SU-DHL-6 (cell line): ENCODE data around the gene ANP32A.
A peak's percentile ranks its signal among the peaks of the same experiment; 100 is the strongest.

Experiments
- H2AFZ ChIP-seq: fragments of 200-600 bp; sonication (generic); 2 replicates; pipeline ENCODE4 v1.6.1; 2014; ENCODE audit warnings: low read depth, mild to moderate bottlenecking, moderate library complexity, mixed read lengths, antibody characterized with exemption, low read length; ENCODE audit not compliant: severe bottlenecking
- H3F3A ChIP-seq: fragments of 200-600 bp; shearing (Covaris generic); 2 replicates; pipeline ENCODE4 v1.6.0; 2016; ENCODE audit warnings: antibody characterized with exemption, mild to moderate bottlenecking; ENCODE audit not compliant: insufficient read depth
- H3K27ac ChIP-seq: fragments of 200-600 bp; sonication (generic); 2 replicates; pipeline ENCODE4 v1.5.1; 2016; ENCODE audit warnings: low read depth, mild to moderate bottlenecking, low read length, moderate library complexity, mixed read lengths
- H3K27me3 ChIP-seq: fragments of 200-600 bp; sonication (generic), shearing (Covaris generic); 2 replicates; pipeline ENCODE4 v1.6.0; 2014; ENCODE audit warnings: mild to moderate bottlenecking, low read length
- H3K36me3 ChIP-seq: fragments of 200-600 bp; sonication (generic); 2 replicates; pipeline ENCODE4 v1.6.1; 2014; ENCODE audit warnings: mild to moderate bottlenecking, low read length, mixed read lengths
- H3K4me2 ChIP-seq: fragments of 300-600, 200-600 bp; shearing (Covaris generic), sonication (generic); 2 replicates; pipeline ENCODE4 v1.6.0; 2014; ENCODE audit warnings: low read length, low read depth, mild to moderate bottlenecking; ENCODE audit not compliant: poor library complexity, severe bottlenecking
- H3K4me3 ChIP-seq: fragments of 200-600 bp; sonication (generic); 2 replicates; pipeline ENCODE4 v1.5.1; 2014; ENCODE audit warnings: antibody characterized with exemption, low read length, mild to moderate bottlenecking, mixed read lengths; ENCODE audit not compliant: insufficient read depth, poor library complexity, severe bottlenecking
- H3K79me2 ChIP-seq: fragments of 200-600 bp; sonication (generic); 2 replicates; pipeline ENCODE4 v1.6.1; 2014; ENCODE audit warnings: mild to moderate bottlenecking, low read length, moderate library complexity; ENCODE audit not compliant: insufficient read depth
- H3K9ac ChIP-seq: fragments of 200-600 bp; sonication (generic); 2 replicates; pipeline ENCODE4 v1.7.0; 2014; ENCODE audit warnings: mild to moderate bottlenecking, low read length
- H3K9me2 ChIP-seq: fragments of 200-600 bp; sonication (generic); replicated peaks from 2 replicates; pipeline ENCODE4 v1.6.1; 2014; ENCODE audit warnings: low read length; ENCODE audit not compliant: insufficient read depth
- H3K9me3 ChIP-seq: fragments of 200-600 bp; sonication (generic); 2 replicates; pipeline ENCODE4 v1.6.1; 2014; ENCODE audit warnings: low read length, mixed read lengths; ENCODE audit not compliant: insufficient read depth
- H4K20me1 ChIP-seq: fragments of 200-600 bp; sonication (generic); 2 replicates; pipeline ENCODE4 v1.6.1; 2014; ENCODE audit warnings: low read depth, mild to moderate bottlenecking, antibody characterized with exemption, low read length, moderate library complexity, mixed read lengths
- CTCF ChIP-seq: fragments of 200-600 bp; sonication (generic); IDR thresholded peaks from one replicate; pipeline ENCODE4 v1.5.1; 2017; ENCODE audit warnings: antibody characterized with exemption, mild to moderate bottlenecking, low read length, moderate library complexity; ENCODE audit not compliant: insufficient read depth, poor library complexity, severe bottlenecking
- EZH2phosphoT487 ChIP-seq: fragments of 200-600 bp; sonication (generic), shearing (Covaris generic); conservative IDR thresholded peaks from 2 replicates; pipeline ENCODE4 v1.6.1; 2018; ENCODE audit warnings: mild to moderate bottlenecking, antibody characterized with exemption, low read length, moderate library complexity, mixed read lengths

The ANP32A gene

GRCh38 chr15:68822818-68823217 is 2.1 kb upstream of the ANP32A start:
- peaks cover 35% of the 10 kb centered on the region for H3K79me2 ChIP-seq
- no peak overlapping the region for H3K4me3 ChIP-seq
- no peaks in the 10 kb centered on the region for H3K9me3 ChIP-seq

GRCh38 chr15:68821841-68822381 is 1.2 kb upstream of the ANP32A start:
- H2AFZ ChIP-seq = no peak overlapping the region
- H3K9me2 ChIP-seq = no peaks in the 10 kb centered on the region
- H3K27ac ChIP-seq = no peak overlapping the region
- H3K9me3 ChIP-seq = no peaks in the 10 kb centered on the region
- H3K27me3 ChIP-seq = no peaks in the 10 kb centered on the region
- H3K4me2 ChIP-seq = peak overlapping the region; percentile 93
- H4K20me1 ChIP-seq = peaks cover 12% of the 10 kb centered on the region; the same call in 1 of the 2 replicates
- TF ChIP-seq EZH2phosphoT487 = no peak
- TF ChIP-seq CTCF = no peak
- no peaks in the 10 kb centered on the region for H3K36me3 ChIP-seq
- H3K9ac ChIP-seq = peak overlapping the region; percentile 97
- peaks cover 44% of the 10 kb centered on the region for H3K79me2 ChIP-seq
- peak overlapping the region; percentile 95 for H3K4me3 ChIP-seq
- no peaks in the 10 kb centered on the region for H3F3A ChIP-seq

More at GRCh38 chr15:68822818-68823217, 2.1 kb upstream of the ANP32A start:
- Histone ChIP-seq H4K20me1 (peaks cover 12% of the 10 kb centered on the region; the same call in 1 of the 2 replicates), H3K9ac (no peak overlapping the region), H2AFZ (no peak overlapping the region), H3K27me3 (no peaks in the 10 kb centered on the region), H3K4me2 (peak overlapping the region; percentile 93), H3K36me3 (no peaks in the 10 kb centered on the region), H3K9me2 (no peaks in the 10 kb centered on the region), H3F3A (no peaks in the 10 kb centered on the region), H3K27ac (no peak overlapping the region)
- TF ChIP-seq CTCF = no peak
- no peak for TF ChIP-seq EZH2phosphoT487

- no peaks in the 10 kb centered on the region for H3K27me3 ChIP-seq
- no peaks in the 10 kb centered on the region for H3K9me2 ChIP-seq
- no peaks in the 10 kb centered on the region for H3K9me3 ChIP-seq
- TF ChIP-seq CTCF = no peak
- no peak for TF ChIP-seq EZH2phosphoT487
- peak overlapping the region; percentile 97 for H3K9ac ChIP-seq
- H3K79me2 ChIP-seq = peaks cover 50% of the 10 kb centered on the region
- peaks cover 12% of the 10 kb centered on the region; the same call in 1 of the 2 replicates for H4K20me1 ChIP-seq
- H3F3A ChIP-seq = no peaks in the 10 kb centered on the region
- H3K36me3 ChIP-seq = no peaks in the 10 kb centered on the region
- H3K4me2 ChIP-seq = peak overlapping the region; percentile 93
- H3K4me3 ChIP-seq = peak overlapping the region; percentile 95
- peak overlapping the region; percentile 57 for H2AFZ ChIP-seq
- H3K27ac ChIP-seq = peak overlapping the region; percentile 42
These were observed 620 bp upstream of the ANP32A start for GRCh38 chr15:68821190-68821840.
